Heart left ventricle (tissue), 16 donors: ENCODE results near the gene MATN1. TPM values are rescaled to one million over a fixed set of nuclear protein-coding genes. Genes with fewer than 3 reads are reported as not detected.

Experiments
- ATAC-seq, 4 donors: fragments of 200-7000 bp; cut with Tn5 transposase; one replicate each; pipeline ENCODE4 v1.9.1; 2020 to 2022; ENCODE audit warnings: moderate library complexity in 4 of 4, mild to moderate bottlenecking in 3 of 4, moderate number of reproducible peaks in 1 of 4
- DNase-seq, 5 donors: peaks; one replicate each; pipeline ENCODE4 v3.0.0-alpha.2; 2020
- H3K27ac ChIP-seq, 12 donors: fragments of 200-600 bp; sonication (generic) in 4 of 12; one replicate each; pipeline versions ENCODE4 v1.5.0 to v1.8.0; 2016 to 2022; ENCODE audit warnings: mild to moderate bottlenecking in 2 of 12
- H3K27me3 ChIP-seq, 9 donors: fragments of 200-600 bp; sonication (generic) in 2 of 9; one replicate each; pipeline versions ENCODE4 v1.5.1 to v1.8.0; 2016 to 2022; ENCODE audit warnings: mild to moderate bottlenecking in 3 of 9
- H3K36me3 ChIP-seq, 9 donors: fragments of 200-600 bp; sonication (generic) in 2 of 9; one replicate each; pipeline versions ENCODE4 v1.5.0 to v1.8.0; 2018 to 2022; ENCODE audit warnings: mild to moderate bottlenecking in 2 of 9
- H3K4me1 ChIP-seq, 12 donors: fragments of 200-600 bp; sonication (generic) in 4 of 12; one replicate each; pipeline versions ENCODE4 v1.5.0 to v1.8.0; 2016 to 2022; ENCODE audit warnings: mild to moderate bottlenecking in 3 of 12
- H3K4me3 ChIP-seq, 12 donors: fragments of 200-600 bp; sonication (generic) in 4 of 12; one replicate each; pipeline versions ENCODE4 v1.5.0 to v1.8.0; 2017 to 2022; ENCODE audit warnings: mild to moderate bottlenecking in 9 of 12, moderate library complexity in 4 of 12
- H3K9me3 ChIP-seq, 12 donors: fragments of 200-600 bp; sonication (generic) in 4 of 12; one replicate each; pipeline versions ENCODE4 v1.5.0 to v1.8.0; 2016 to 2022; ENCODE audit warnings: mild to moderate bottlenecking in 1 of 12
- POLR2A ChIP-seq, 2 donors: fragments of 450-650 bp; IDR thresholded peaks; one replicate each; pipeline ENCODE4 v1.6.1; 2017; ENCODE audit warnings: antibody characterized with exemption in 2 of 2, mild to moderate bottlenecking in 2 of 2, moderate library complexity in 2 of 2
- WGBS, 4 donors: extraction: QIAGEN DNeasy Blood & Tissue Kit in 2 of 4; methylation state at CpG; one replicate each; pipeline versions ENCODE4 v1.1.5 to v1.1.7; 2013 to 2018; 5-methylcytosine and 5-hydroxymethylcytosine counted together
- intact Hi-C, 10 donors: fragments of 100-400 bp; cut with DNase I; formaldehyde crosslinking; loops; one replicate each; pipeline versions ENCODE4 v1.11.1 to v1.14.2; 2022
- polyA plus RNA-seq, 2 donors: library from polyadenylated mRNA; stranded (reverse); fragments of 200-250 nt; gene quantifications; one replicate each; pipeline ENCODE4 v1.2.3, GENCODE V29; 2013
- total RNA-seq, 9 donors: library from RNA; depleted of rRNA in 2 of 9; stranded (reverse); fragments of >200 nt in 2 of 9; fragmentation: NEBNext Ultra II Directional in 3 of 9; extraction: Animal tissue kit (Norgen Biotek cat#: 25700) in 3 of 9; gene quantifications; one replicate each; pipeline versions ENCODE4 v1.1.0 to v1.2.4, GENCODE V29; 2016 to 2023
- TF ChIP-seq, protein P1 (sequence below), 12 donors: fragments of 200-600 bp; sonication (generic) in 4 of 12; IDR thresholded peaks; one replicate each; pipeline versions ENCODE4 v1.5.0 to v1.8.0; 2018 to 2022; ENCODE audit warnings: antibody characterized with exemption in 12 of 12, mild to moderate bottlenecking in 5 of 12
- donor health status: ischemic (EF 13 %, LVEDD 7.1; RV severe dilation, severe dysfunction).
- donor health status: healthy with polysubstance abuse.
- donor health status: DM: no; HTN: yes; CAD: no.
- donor health status: DM: no; HTN: no; CAD: no.
- donor health status: ischemic (EF 25% LVEDD 6.9; RV normal size, moderate dysfunction).
- donor health status: ischemic (EF 25% LVEDD 5.7; RV mildly dilated, moderate dysfunction).
- donor health status: healthy.
- donor health status: DM: yes; HTN: yes; CAD: no.
- donor health status: ischemic (EF 35%, LVEDD 5.7; RV mildly dilated, moderate dysfunction).
- donor health status: nonischemic (EF 11% LVEDD 7.7; RV severe dilation, severe dysfunction).
- donor health status: DM: yes; HTN: yes; CAD: no.
- donor health status: PGD.
- donor health status: ischemic (EF 29% LVEDD 5.4; RV normal size, mild dysfunction).
- donor health status: nonischemic (EF 23%, LVEDD 6.1; RV moderate dilation, normal function).

The MATN1 gene
- total and polyA plus RNA-seq, 11 donors, result 0.67 TPM; not detected in 10

DNA sequence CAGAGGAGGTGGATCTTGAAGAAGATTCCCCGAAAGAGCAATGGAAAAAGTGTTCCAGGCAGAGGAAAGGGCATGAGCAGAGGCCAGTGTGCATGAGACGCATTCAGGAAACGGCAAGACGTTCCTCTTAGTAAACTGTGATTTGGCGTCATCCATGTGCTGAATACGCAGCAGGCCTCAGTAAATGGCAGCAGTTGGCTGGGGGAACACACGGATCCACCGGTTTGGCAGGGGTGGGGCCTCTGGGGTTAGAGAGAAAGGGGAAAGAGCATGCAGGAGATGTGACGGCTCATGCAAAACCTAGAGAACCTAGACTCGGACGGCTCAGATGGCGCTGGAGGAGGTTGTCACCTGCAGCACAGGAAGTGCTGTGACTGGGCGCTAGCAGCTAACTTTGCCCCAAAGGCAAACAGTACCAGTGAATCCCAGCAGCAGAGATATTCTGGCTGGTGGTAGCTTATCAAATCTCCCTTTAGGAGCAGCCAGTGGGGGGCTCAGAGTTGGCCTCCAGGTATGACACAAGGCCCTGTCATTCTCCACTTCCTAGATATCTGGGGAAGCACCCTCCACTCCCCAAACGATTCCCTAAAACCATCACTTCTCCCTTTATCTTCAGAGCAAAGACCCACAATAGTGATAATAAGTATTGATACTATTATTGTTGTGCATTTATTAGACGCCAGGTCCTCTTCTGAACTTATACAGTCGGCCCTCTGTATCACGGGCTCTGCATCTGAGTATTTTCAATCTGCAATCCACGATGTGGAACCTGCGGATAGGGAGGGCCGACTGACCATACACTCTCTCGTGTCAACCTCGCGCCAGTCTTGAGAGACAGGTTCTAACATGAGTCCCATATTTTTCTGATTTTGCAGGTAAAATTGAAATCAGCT, 26.6 kb upstream of the MATN1 start:
- Histone ChIP-seq H3K27me3 (peaks cover 0 to 27% (median 0%) of the 10 kb centered on the region in 9 donors), H3K27ac (peak overlapping the region in 1 of 12 donors; percentile 83), H3K9me3 (no peaks in the 10 kb centered on the region), H3K4me3 (peak overlapping the region in 1 of 12 donors; percentile 4), H3K4me1 (peaks cover 0 to 100% (median 0%) of the 10 kb centered on the region in 12 donors), H3K36me3 (peaks cover 0 to 25% (median 0%) of the 10 kb centered on the region in 9 donors)
- intact Hi-C loops, result no loop called here
- DNase-seq, result no peak
- no peak for TF ChIP-seq POLR2A (IDR thresholded peaks at IDR 0.05)
- TF ChIP-seq, protein P1, sequence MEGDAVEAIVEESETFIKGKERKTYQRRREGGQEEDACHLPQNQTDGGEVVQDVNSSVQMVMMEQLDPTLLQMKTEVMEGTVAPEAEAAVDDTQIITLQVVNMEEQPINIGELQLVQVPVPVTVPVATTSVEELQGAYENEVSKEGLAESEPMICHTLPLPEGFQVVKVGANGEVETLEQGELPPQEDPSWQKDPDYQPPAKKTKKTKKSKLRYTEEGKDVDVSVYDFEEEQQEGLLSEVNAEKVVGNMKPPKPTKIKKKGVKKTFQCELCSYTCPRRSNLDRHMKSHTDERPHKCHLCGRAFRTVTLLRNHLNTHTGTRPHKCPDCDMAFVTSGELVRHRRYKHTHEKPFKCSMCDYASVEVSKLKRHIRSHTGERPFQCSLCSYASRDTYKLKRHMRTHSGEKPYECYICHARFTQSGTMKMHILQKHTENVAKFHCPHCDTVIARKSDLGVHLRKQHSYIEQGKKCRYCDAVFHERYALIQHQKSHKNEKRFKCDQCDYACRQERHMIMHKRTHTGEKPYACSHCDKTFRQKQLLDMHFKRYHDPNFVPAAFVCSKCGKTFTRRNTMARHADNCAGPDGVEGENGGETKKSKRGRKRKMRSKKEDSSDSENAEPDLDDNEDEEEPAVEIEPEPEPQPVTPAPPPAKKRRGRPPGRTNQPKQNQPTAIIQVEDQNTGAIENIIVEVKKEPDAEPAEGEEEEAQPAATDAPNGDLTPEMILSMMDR (IDR thresholded peaks at IDR 0.05), result no peak
- ATAC-seq, result peak in 1 of 4 donors; percentile 23
- 81 to 89% (median 83%) methylated on average over 23 of the region's 23 CpGs for WGBS, 4 donors

DNA sequence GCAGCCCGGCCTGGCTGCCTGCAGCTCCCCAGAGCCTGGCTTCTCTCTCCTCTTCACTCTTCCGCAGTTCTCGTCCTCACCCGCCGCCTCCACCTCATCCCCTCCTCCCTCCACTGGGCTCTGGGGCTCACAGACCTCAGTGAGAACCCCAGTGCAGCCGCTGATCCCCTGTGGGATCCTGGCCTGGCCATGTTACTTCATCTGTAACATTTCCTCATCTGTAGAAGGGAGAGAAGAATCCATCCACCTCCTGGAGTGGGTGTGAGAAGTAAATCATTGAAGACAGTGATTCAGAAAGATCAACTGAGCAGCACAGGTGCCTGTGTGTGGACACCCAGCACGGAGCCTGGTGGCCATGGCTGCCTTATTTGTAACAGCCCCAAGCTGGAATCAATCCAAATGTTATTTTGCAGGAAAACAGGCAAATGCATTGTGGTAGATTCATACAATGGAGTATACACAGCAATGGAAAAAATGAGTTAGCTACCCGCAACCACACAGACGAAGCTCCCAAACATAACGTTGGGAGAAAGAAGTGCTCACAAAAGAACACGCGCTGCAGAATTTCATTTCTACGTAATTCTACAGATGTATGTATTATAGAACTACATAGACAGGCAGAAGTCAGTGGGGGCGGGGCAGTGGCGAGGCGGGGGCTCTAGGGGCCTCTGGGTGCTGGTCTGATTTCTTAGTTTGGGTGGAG, 25.5 kb upstream of the MATN1 start:
- peaks cover 0 to 100% (median 0%) of the 10 kb centered on the region in 12 donors for H3K4me1 ChIP-seq
- DNase-seq, result no peak
- intact Hi-C loops, result no loop called here
- TF ChIP-seq, protein P1 (IDR thresholded peaks at IDR 0.05), result no peak
- no peak for TF ChIP-seq POLR2A (IDR thresholded peaks at IDR 0.05)
- H3K4me3 ChIP-seq, result peak overlapping the region in 1 of 12 donors; percentile 20
- peak overlapping the region in 1 of 12 donors; percentile 83 for H3K27ac ChIP-seq
- peaks cover 0 to 25% (median 0%) of the 10 kb centered on the region in 9 donors for H3K36me3 ChIP-seq
- 66 to 72% (median 69%) methylated on average over 16 of the region's 16 CpGs for WGBS, 4 donors
- no peaks in the 10 kb centered on the region for H3K9me3 ChIP-seq
- H3K27me3 ChIP-seq, result peaks cover 0 to 27% (median 0%) of the 10 kb centered on the region in 9 donors
- no peak for ATAC-seq

DNA sequence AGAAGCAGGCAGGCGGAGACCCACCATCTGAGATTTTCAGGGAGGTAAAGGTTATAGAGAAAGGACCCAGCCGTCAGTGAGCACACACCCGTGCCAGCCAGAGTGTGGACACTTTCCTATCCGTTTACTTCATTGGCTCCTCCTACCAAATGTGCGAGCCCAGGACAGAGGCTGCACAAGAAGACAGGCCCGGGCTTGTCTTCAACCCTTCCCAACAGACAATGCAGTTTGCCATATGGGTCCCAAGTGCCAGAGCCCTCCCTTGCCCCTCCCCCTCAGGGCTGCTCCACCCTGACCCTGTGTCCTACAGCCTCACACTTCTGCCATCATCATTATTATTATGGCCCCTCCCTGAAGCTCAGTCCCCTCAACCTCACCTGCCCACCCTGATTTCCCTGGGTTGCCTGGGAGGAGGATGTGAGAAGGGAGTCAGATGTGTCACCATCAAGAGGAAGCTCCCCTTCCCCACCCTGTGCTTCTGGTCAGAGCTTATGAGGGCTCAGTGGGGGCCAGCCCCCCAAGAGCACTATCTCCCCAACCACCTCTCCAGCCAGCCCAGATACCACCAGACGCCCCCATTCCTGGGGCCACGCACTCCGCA, 24.8 kb upstream of the MATN1 start:
- no peak for ATAC-seq
- Histone ChIP-seq H3K36me3 (peaks cover 0 to 25% (median 0%) of the 10 kb centered on the region in 9 donors), H3K9me3 (no peaks in the 10 kb centered on the region), H3K27ac (peak overlapping the region in 1 of 12 donors; percentile 83), H3K27me3 (peaks cover 0 to 24% (median 0%) of the 10 kb centered on the region in 9 donors), H3K4me3 (peak overlapping the region in 1 of 12 donors; percentile 20), H3K4me1 (peaks cover 0 to 100% (median 0%) of the 10 kb centered on the region in 12 donors)
- no peak for DNase-seq
- intact Hi-C loops, result no loop called here
- 59 to 63% (median 61%) methylated on average over 9 of the region's 9 CpGs for WGBS, 4 donors
- TF ChIP-seq, protein P1 (IDR thresholded peaks at IDR 0.05), result no peak
- no peak for TF ChIP-seq POLR2A (IDR thresholded peaks at IDR 0.05)
